ENCODE results near the gene ELSPBP1.
"Not testable (repeated sequence)": the region's sequence is repeated elsewhere in the genome, so short reads cannot be mapped to it uniquely, and the experiment has no call there.

Gene ELSPBP1

GRCh38 chr19:48061401-48062344, 67.2 kb downstream of the ELSPBP1 start:
- no peaks in the 10 kb centered on the region for H3K36me3 ChIP-seq (ENCODE audit: control insufficient read depth, low read length)
- no peaks in the 10 kb centered on the region for H4K20me1 ChIP-seq (ENCODE audit: control insufficient read depth, insufficient read depth, low read depth, low read length)
- H3K4me3 ChIP-seq (ENCODE audit: low read length) = no peak overlapping the region
- H3K4me2 ChIP-seq (ENCODE audit: low read length) = no peak overlapping the region
- H3K4me1 ChIP-seq (ENCODE audit: control insufficient read depth, low read length) = no peaks in the 10 kb centered on the region
- H3K79me2 ChIP-seq (ENCODE audit: control insufficient read depth, low read length) = no peaks in the 10 kb centered on the region
- H3K9me2 ChIP-seq (replicated peaks; ENCODE audit: control insufficient read depth, low read length) = no peaks in the 10 kb centered on the region
- H3F3A ChIP-seq (ENCODE audit: control insufficient read depth, insufficient read depth) = no peaks in the 10 kb centered on the region
- no peak overlapping the region for H3K27ac ChIP-seq (ENCODE audit: low read depth, low read length)
- no peaks in the 10 kb centered on the region for H3K27me3 ChIP-seq (ENCODE audit: control insufficient read depth, low read length)
- TF ChIP-seq EZH2phosphoT487 (IDR thresholded peaks at IDR 0.05; ENCODE audit: borderline replicate concordance, low read length) (no peak), CTCF (IDR thresholded peaks at IDR 0.05; ENCODE audit: low read depth, low read length, poor library complexity, severe bottlenecking) (no peak)
- H3K9me3 ChIP-seq (ENCODE audit: control insufficient read depth, insufficient read depth, low read length) = no peaks in the 10 kb centered on the region

GRCh38 chr19:48064509-48064908, 70.1 kb downstream of the ELSPBP1 start:
- H3K4me1 ChIP-seq (ENCODE audit: control insufficient read depth, low read length) = no peaks in the 10 kb centered on the region
- H3F3A ChIP-seq (ENCODE audit: control insufficient read depth, insufficient read depth) = no peaks in the 10 kb centered on the region
- no peaks in the 10 kb centered on the region for H3K9me2 ChIP-seq (replicated peaks; ENCODE audit: control insufficient read depth, low read length)
- no peaks in the 10 kb centered on the region for H4K20me1 ChIP-seq (ENCODE audit: control insufficient read depth, insufficient read depth, low read depth, low read length)
- no peak for TF ChIP-seq EZH2phosphoT487 (IDR thresholded peaks at IDR 0.05; ENCODE audit: borderline replicate concordance, low read length)
- TF ChIP-seq CTCF (IDR thresholded peaks at IDR 0.05; ENCODE audit: low read depth, low read length, poor library complexity, severe bottlenecking) = no peak
- no peak overlapping the region for H3K4me2 ChIP-seq (ENCODE audit: low read length)
- no peak overlapping the region for H3K27ac ChIP-seq (ENCODE audit: low read depth, low read length)
- no peaks in the 10 kb centered on the region for H3K36me3 ChIP-seq (ENCODE audit: control insufficient read depth, low read length)
- no peaks in the 10 kb centered on the region for H3K79me2 ChIP-seq (ENCODE audit: control insufficient read depth, low read length)
- H3K9me3 ChIP-seq (ENCODE audit: control insufficient read depth, insufficient read depth, low read length) = no peaks in the 10 kb centered on the region
- H3K4me3 ChIP-seq (ENCODE audit: low read length) = no peak overlapping the region
- no peaks in the 10 kb centered on the region for H3K27me3 ChIP-seq (ENCODE audit: control insufficient read depth, low read length)

DNA sequence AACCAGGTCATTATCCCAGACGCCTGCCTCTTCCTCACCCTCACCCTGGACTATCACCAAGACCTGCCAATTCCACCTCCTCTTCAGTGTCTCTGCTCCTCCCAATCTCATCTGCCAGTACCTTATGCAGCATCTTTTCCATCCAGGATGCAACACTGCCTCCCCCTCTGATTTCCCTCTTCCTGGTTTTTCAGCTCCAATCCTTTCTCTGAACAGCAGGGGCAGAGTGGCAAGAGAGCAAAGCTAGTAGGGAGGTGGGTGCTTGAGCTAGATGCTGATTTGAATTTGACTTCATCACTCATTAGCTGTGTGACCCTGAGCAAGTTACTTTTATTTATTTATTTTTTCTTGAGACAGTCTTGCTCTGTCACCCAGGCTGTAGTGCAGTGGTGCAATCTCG, 75.0 kb downstream of the ELSPBP1 start:
- H3K4me2 ChIP-seq (ENCODE audit: low read length) = no peak overlapping the region
- H3K9me2 ChIP-seq (replicated peaks; ENCODE audit: control insufficient read depth, low read length) = no peaks in the 10 kb centered on the region
- no peak overlapping the region for H3K4me3 ChIP-seq (ENCODE audit: low read length)
- no peaks in the 10 kb centered on the region for H4K20me1 ChIP-seq (ENCODE audit: control insufficient read depth, insufficient read depth, low read depth, low read length)
- no peaks in the 10 kb centered on the region for H3K79me2 ChIP-seq (ENCODE audit: control insufficient read depth, low read length)
- H3K36me3 ChIP-seq (ENCODE audit: control insufficient read depth, low read length) = no peaks in the 10 kb centered on the region
- no peaks in the 10 kb centered on the region for H3K4me1 ChIP-seq (ENCODE audit: control insufficient read depth, low read length)
- H3F3A ChIP-seq (ENCODE audit: control insufficient read depth, insufficient read depth) = no peaks in the 10 kb centered on the region
- H3K27ac ChIP-seq (ENCODE audit: low read depth, low read length) = no peak overlapping the region
- no peaks in the 10 kb centered on the region for H3K9me3 ChIP-seq (ENCODE audit: control insufficient read depth, insufficient read depth, low read length)
- no peaks in the 10 kb centered on the region for H3K27me3 ChIP-seq (ENCODE audit: control insufficient read depth, low read length)
- TF ChIP-seq CTCF (IDR thresholded peaks at IDR 0.05; ENCODE audit: low read depth, low read length, poor library complexity, severe bottlenecking) = no peak
- TF ChIP-seq EZH2phosphoT487 (IDR thresholded peaks at IDR 0.05; ENCODE audit: borderline replicate concordance, low read length) = no peak

DNA sequence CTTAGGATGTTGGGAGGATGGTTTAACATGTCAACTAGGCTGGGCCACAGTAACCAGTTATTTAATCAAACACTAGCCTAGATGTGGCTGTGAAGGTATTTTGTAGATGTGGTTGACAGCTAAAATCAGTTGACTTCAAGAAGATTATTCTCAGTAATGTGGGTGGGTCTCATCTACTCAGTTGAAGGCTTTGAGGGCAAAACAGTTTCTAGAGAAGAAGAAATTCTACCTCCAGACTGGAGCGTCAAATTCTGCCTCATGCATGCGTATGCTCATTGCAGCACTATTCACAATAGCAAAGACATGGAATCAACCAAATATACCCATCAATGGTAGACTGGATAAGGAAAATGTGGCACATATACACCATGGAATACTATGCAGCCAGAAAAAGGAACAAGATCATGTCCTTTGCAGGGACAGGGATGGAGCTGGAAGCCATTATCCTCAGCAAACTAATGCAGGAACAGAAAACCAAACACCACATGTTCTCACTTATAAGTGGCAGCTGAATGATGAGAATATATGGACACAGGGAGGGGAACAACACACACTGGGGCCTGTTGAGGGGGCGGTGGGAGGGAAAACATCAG, 75.8 kb downstream of the ELSPBP1 start:
- not testable (repeated sequence) for H3K36me3 ChIP-seq (ENCODE audit: control insufficient read depth, low read length); H3K4me3 ChIP-seq (ENCODE audit: low read length); H3K27me3 ChIP-seq (ENCODE audit: control insufficient read depth, low read length)

More for the DNA sequence above, 75.8 kb downstream of the ELSPBP1 start:
- H3K4me1 ChIP-seq (ENCODE audit: control insufficient read depth, low read length); H3K9me3 ChIP-seq (ENCODE audit: control insufficient read depth, insufficient read depth, low read length); H3F3A ChIP-seq (ENCODE audit: control insufficient read depth, insufficient read depth); H3K27ac ChIP-seq (ENCODE audit: low read depth, low read length); H3K9me2 ChIP-seq (replicated peaks; ENCODE audit: control insufficient read depth, low read length); H4K20me1 ChIP-seq (ENCODE audit: control insufficient read depth, insufficient read depth, low read depth, low read length); H3K4me2 ChIP-seq (ENCODE audit: low read length); H3K79me2 ChIP-seq (ENCODE audit: control insufficient read depth, low read length): not testable (repeated sequence)

Data from DOHH2 (cell line).